WTC11 (cell line): ENCODE data around the gene LYVE1. TPM values are rescaled to one million over a fixed set of nuclear protein-coding genes. Genes with fewer than 3 reads are reported as not detected.

ENCODE experiments used
- ATAC-seq: fragments of 200-7000 bp; cut with Tn5 transposase; 2 replicates; pipeline ENCODE4 v1.10.0; 2021; ENCODE audit warnings: mild to moderate bottlenecking, moderate library complexity
- CTCF ChIA-PET: fragments of 300-600 bp; sonication (Branson Sonifier 250); formaldehyde crosslinking; loops from one replicate; lab custom pipeline; 2021; ENCODE audit warnings: antibody characterized with exemption; lab: Charles Lee
- POLR2A ChIA-PET: fragments of 350-600 bp; sonication (Branson Sonifier 250); formaldehyde crosslinking; loops from one replicate; lab custom pipeline; 2021; ENCODE audit warnings: antibody characterized with exemption; lab: Charles Lee
- DNase-seq: peaks from one replicate; pipeline ENCODE4 v3.0.0; 2021; ENCODE audit warnings: low spot score
- H3K27ac Mint-ChIP-seq: 2 replicates; pipeline ENCODE4 v1.8.0; 2021; ENCODE audit warnings: mixed read lengths
- H3K27me3 Mint-ChIP-seq: 2 replicates; pipeline ENCODE4 v1.8.0; 2021; ENCODE audit warnings: low read depth, mild to moderate bottlenecking, moderate library complexity, mixed read lengths
- H3K36me3 Mint-ChIP-seq: 2 replicates; pipeline ENCODE4 v1.8.0; 2021; ENCODE audit warnings: mixed read lengths
- H3K4me1 Mint-ChIP-seq: 2 replicates; pipeline ENCODE4 v1.8.0; 2022; ENCODE audit warnings: mixed read lengths
- H3K4me3 Mint-ChIP-seq: 2 replicates; pipeline ENCODE4 v1.8.0; 2021; ENCODE audit warnings: mild to moderate bottlenecking, moderate library complexity, mixed read lengths
- H3K9me3 Mint-ChIP-seq: 2 replicates; pipeline ENCODE4 v1.8.0; 2021; ENCODE audit warnings: mixed read lengths
- AFF4 ChIP-seq: sonication (generic); formaldehyde crosslinking; IDR thresholded peaks from 2 replicates; pipeline ENCODE4 v1.8.1; 2023; ENCODE audit warnings: mild to moderate bottlenecking, missing genetic modification reagents, borderline replicate concordance
- E2F1 ChIP-seq: sonication (generic); formaldehyde crosslinking; IDR thresholded peaks from 2 replicates; pipeline ENCODE4 v1.8.0; 2022; ENCODE audit warnings: mild to moderate bottlenecking, missing genetic modification reagents
- E2F4 ChIP-seq: sonication (generic); formaldehyde crosslinking; IDR thresholded peaks from 2 replicates; pipeline ENCODE4 v1.8.1; 2022; ENCODE audit warnings: low read depth, mild to moderate bottlenecking, moderate library complexity, missing genetic modification reagents, borderline replicate concordance
- E2F5 ChIP-seq: sonication (generic); formaldehyde crosslinking; IDR thresholded peaks from 2 replicates; pipeline ENCODE4 v1.8.1; 2022; ENCODE audit warnings: mild to moderate bottlenecking, moderate library complexity, missing genetic modification reagents
- GTF2I ChIP-seq: fragments of 250-450 bp; sonication (Bioruptor Pico); conservative IDR thresholded peaks from 2 replicates; pipeline ENCODE4 v1.4.0; 2021; ENCODE audit warnings: mild to moderate bottlenecking
- MYBL2 ChIP-seq: sonication (generic); formaldehyde crosslinking; IDR thresholded peaks from 2 replicates; pipeline ENCODE4 v1.8.1; 2023; ENCODE audit warnings: mild to moderate bottlenecking, moderate library complexity, missing genetic modification reagents
- NFATC4 ChIP-seq: fragments of 250-450 bp; sonication (Bioruptor Pico); IDR thresholded peaks from 2 replicates; pipeline ENCODE4 v1.9.0; 2021; ENCODE audit warnings: mild to moderate bottlenecking
- SMAD4 ChIP-seq: sonication (generic); formaldehyde crosslinking; IDR thresholded peaks from 2 replicates; pipeline ENCODE4 v1.8.0; 2022; ENCODE audit warnings: mild to moderate bottlenecking, missing genetic modification reagents
- SP1 ChIP-seq: sonication (generic); formaldehyde crosslinking; conservative IDR thresholded peaks from 2 replicates; pipeline ENCODE4 v1.8.1; 2022; ENCODE audit warnings: missing genetic modification reagents
- STAT6 ChIP-seq: sonication (generic); formaldehyde crosslinking; conservative IDR thresholded peaks from 2 replicates; pipeline ENCODE4 v1.8.1; 2023; ENCODE audit warnings: mild to moderate bottlenecking, low read depth, missing genetic modification reagents, moderate library complexity
- ZBTB21 ChIP-seq: sonication (generic); formaldehyde crosslinking; IDR thresholded peaks from 2 replicates; pipeline ENCODE4 v1.8.1; 2023; ENCODE audit warnings: mild to moderate bottlenecking, missing genetic modification reagents, borderline replicate concordance
- ZMAT4 ChIP-seq: fragments of 250-450 bp; sonication (Bioruptor Pico); IDR thresholded peaks from 2 replicates; pipeline ENCODE4 v1.9.0; 2021; ENCODE audit warnings: mild to moderate bottlenecking
- ZNF121 ChIP-seq: sonication (generic); formaldehyde crosslinking; IDR thresholded peaks from 2 replicates; pipeline ENCODE4 v1.8.0; 2023; ENCODE audit warnings: missing genetic modification reagents
- ZNF416 ChIP-seq: fragments of 250-450 bp; sonication (Bioruptor Pico); IDR thresholded peaks from 2 replicates; pipeline ENCODE4 v1.9.0; 2021; ENCODE audit warnings: mild to moderate bottlenecking, inconsistent platforms
- ZNF425 ChIP-seq: fragments of 250-450 bp; sonication (Bioruptor Pico); conservative IDR thresholded peaks from 2 replicates; pipeline ENCODE4 v1.9.0; 2021; ENCODE audit warnings: mild to moderate bottlenecking
- ZSCAN18 ChIP-seq: fragments of 250-450 bp; sonication (Bioruptor Pico); IDR thresholded peaks from 2 replicates; pipeline ENCODE4 v2.1.2; 2022; ENCODE audit warnings: mild to moderate bottlenecking, moderate library complexity
- total RNA-seq: library from RNA; stranded (reverse); gene quantifications from 3 replicates; pipeline ENCODE4 v1.2.3, GENCODE V29; 2021
- TF ChIP-seq, protein P1 (sequence below): sonication (generic); formaldehyde crosslinking; IDR thresholded peaks from 2 replicates; pipeline ENCODE4 v1.8.0; 2022; ENCODE audit warnings: mild to moderate bottlenecking, missing genetic modification reagents

LYVE1 gene
- total RNA-seq, 1 experiment from 2014 or later: 0.24 TPM

- no peak for TF ChIP-seq GTF2I (CRISPR knock-in tag)
- no peak for TF ChIP-seq ZBTB21 (CRISPR knock-in tag)
- no peak for TF ChIP-seq MYBL2 (CRISPR knock-in tag)
- TF ChIP-seq, protein P1, sequence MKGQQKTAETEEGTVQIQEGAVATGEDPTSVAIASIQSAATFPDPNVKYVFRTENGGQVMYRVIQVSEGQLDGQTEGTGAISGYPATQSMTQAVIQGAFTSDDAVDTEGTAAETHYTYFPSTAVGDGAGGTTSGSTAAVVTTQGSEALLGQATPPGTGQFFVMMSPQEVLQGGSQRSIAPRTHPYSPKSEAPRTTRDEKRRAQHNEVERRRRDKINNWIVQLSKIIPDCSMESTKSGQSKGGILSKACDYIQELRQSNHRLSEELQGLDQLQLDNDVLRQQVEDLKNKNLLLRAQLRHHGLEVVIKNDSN: no peak
- TF ChIP-seq ZNF121: no peak
- TF ChIP-seq SP1 (CRISPR knock-in tag): no peak
- no peak for TF ChIP-seq SMAD4 (CRISPR knock-in tag)
- no peak for TF ChIP-seq E2F4 (CRISPR knock-in tag)
Observed at GRCh38 chr11:10617551-10617950, 49.1 kb upstream of the LYVE1 start (continued).

- POLR2A ChIA-PET: no interaction called here
- TF ChIP-seq E2F1 (no peak), ZSCAN18 (CRISPR knock-in tag) (no peak), ZNF425 (CRISPR knock-in tag) (no peak), E2F5 (CRISPR knock-in tag) (no peak)
Observed at GRCh38 chr11:10611979-10612862, 43.8 kb upstream of the LYVE1 start.

GRCh38 chr11:10609636-10610035, 41.2 kb upstream of the LYVE1 start:
- ChIA-PET CTCF (no interaction called here), POLR2A (interaction anchor here (0.9 kb wide), 1 partner anchor 10 kb away, joined by 3 read pairs; no protein-coding TSS in a partner anchor)
- Mint-ChIP-seq H3K9me3 (peaks cover 13% of the 10 kb centered on the region), H3K4me3 (no peak overlapping the region), H3K4me1 (peaks cover 19% of the 10 kb centered on the region), H3K27ac (no peak overlapping the region), H3K27me3 (peaks cover 4% of the 10 kb centered on the region; the same call in 1 of the 2 replicates), H3K36me3 (no peaks in the 10 kb centered on the region)
- ATAC-seq (no peak), DNase-seq (no peak)
- TF ChIP-seq AFF4 (CRISPR knock-in tag): no peak
- no peak for TF ChIP-seq ZMAT4 (CRISPR knock-in tag)
- TF ChIP-seq ZNF416: no peak
- no peak for TF ChIP-seq NFATC4 (CRISPR knock-in tag)
- no peak for TF ChIP-seq STAT6

More at GRCh38 chr11:10611979-10612862, 43.8 kb upstream of the LYVE1 start:
- CTCF ChIA-PET: interaction anchor here (0.9 kb wide), 1 partner anchor 14 kb away, joined by 3 read pairs; no protein-coding TSS in a partner anchor
- H3K27me3 Mint-ChIP-seq: peaks cover 4% of the 10 kb centered on the region; the same call in 1 of the 2 replicates
- DNase-seq: no peak
- H3K4me3 Mint-ChIP-seq: no peak overlapping the region
- no peaks in the 10 kb centered on the region for H3K4me1 Mint-ChIP-seq
- H3K27ac Mint-ChIP-seq: no peak overlapping the region
- no peaks in the 10 kb centered on the region for H3K36me3 Mint-ChIP-seq
- no peak for ATAC-seq
- H3K9me3 Mint-ChIP-seq: peaks cover 13% of the 10 kb centered on the region
